MCF 10A (cell line): ENCODE data around the gene RIPOR3. TPM values are rescaled to one million over a fixed set of nuclear protein-coding genes. Genes with fewer than 3 reads are reported as not detected.

Source experiments
- BruUV-seq: library from RNA; stranded (reverse); fragments of 400-500 nt; replicated peaks from 2 replicates; lab custom pipeline; 2021; lab: Mats Ljungman, UMichigan
- CTCF ChIA-PET: fragments of 300-600 bp; sonication (Branson Sonifier 250); formaldehyde crosslinking; extraction: SDS; loops from one replicate; lab custom pipeline; 2021; ENCODE audit warnings: antibody characterized with exemption, inconsistent platforms; lab: Yijun Ruan, JAX
- POLR2A ChIA-PET: fragments of 300-600, 350-650 bp; sonication (Branson Sonifier 250); formaldehyde crosslinking; extraction: SDS; loops from one replicate; lab custom pipeline; 2020; ENCODE audit warnings: antibody characterized with exemption, inconsistent platforms; lab: Yijun Ruan, JAX
- DNase-seq: peaks from one replicate; pipeline ENCODE4 v3.0.0-alpha.2; 2018; ENCODE audit not compliant: unreplicated experiment
- H3K27ac Mint-ChIP-seq: one replicate; pipeline ENCODE4 v1.8.0; 2022; ENCODE audit warnings: mild to moderate bottlenecking, low read depth, mixed read lengths; ENCODE audit not compliant: unreplicated experiment
- H3K27me3 Mint-ChIP-seq: one replicate; pipeline ENCODE4 v1.8.0; 2022; ENCODE audit warnings: mixed read lengths; ENCODE audit not compliant: insufficient read depth, unreplicated experiment
- H3K36me3 Mint-ChIP-seq: one replicate; pipeline ENCODE4 v1.8.0; 2022; ENCODE audit warnings: mild to moderate bottlenecking, moderate library complexity, mixed read lengths; ENCODE audit not compliant: insufficient read depth, unreplicated experiment
- H3K4me1 Mint-ChIP-seq: one replicate; pipeline ENCODE4 v1.8.0; 2022; ENCODE audit warnings: mixed read lengths; ENCODE audit not compliant: insufficient read depth, unreplicated experiment
- H3K4me3 Mint-ChIP-seq: one replicate; pipeline ENCODE4 v1.8.0; 2022; ENCODE audit warnings: mild to moderate bottlenecking, moderate library complexity, mixed read lengths; ENCODE audit not compliant: unreplicated experiment
- H3K9me3 Mint-ChIP-seq: one replicate; pipeline ENCODE4 v1.8.0; 2022; ENCODE audit warnings: mixed read lengths; ENCODE audit not compliant: unreplicated experiment
- intact Hi-C: fragments of 100-400 bp; cut with micrococcal nuclease; formaldehyde crosslinking; loops from 2 replicates; pipeline ENCODE4 v1.14.1; 2022
- total RNA-seq: library from RNA; stranded (reverse); gene quantifications from 2 replicates; pipeline ENCODE4 v1.2.3, GENCODE V29; 2022
- TF ChIP-seq, protein P1 (sequence below): fragments of 200-600 bp; IDR thresholded peaks from one replicate; pipeline ENCODE4 v1.8.0; 2022; ENCODE audit warnings: antibody characterized with exemption, mild to moderate bottlenecking; ENCODE audit not compliant: unreplicated experiment

The RIPOR3 gene
- total RNA-seq, 1 experiment from 2014 or later, result not detected

DNA sequence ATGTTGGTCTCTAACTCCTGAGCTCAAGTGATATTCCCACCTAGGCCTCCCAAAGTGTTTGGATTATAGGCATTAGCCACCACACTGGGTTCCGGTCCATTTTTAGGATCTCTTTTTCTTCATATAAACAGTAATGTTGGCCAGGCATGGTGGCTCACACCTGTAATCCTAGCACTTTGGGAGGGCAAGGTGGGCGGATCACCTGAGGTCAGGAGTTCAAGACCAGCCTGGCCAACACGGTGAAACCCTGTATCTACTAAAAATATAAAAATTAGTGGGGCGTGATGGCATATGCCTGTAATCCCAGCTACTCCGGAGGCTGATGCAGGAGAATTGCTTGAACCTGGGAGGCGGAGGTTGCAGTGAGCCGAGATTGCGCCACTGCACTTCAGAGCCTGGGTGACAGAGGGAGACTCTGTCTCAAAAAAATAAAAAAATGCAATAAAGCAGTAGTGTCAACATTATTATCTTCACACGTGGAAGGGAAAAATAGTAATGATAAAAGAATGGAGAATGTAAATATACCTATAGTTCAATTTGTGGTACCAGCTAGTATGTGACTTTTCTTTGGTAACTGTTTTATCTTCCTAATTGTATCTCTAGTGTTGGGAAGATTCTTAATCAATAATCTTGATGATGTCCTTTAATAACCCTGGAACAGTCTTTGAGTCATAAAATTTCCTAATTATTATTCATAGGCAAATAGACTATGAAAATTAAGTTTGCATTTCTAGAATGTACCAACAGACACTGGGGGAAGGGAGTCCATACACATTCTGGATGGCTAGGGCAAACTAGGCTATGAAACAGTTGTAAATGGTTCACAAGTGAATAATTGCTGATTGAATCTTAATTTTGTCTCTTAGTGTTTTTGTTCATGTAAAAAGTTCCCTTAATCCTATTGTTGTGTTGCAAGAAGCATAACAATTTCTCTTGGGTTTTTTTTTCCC, 43.7 kb upstream of the RIPOR3 start:
- no TSS peak for BruUV-seq
- TF ChIP-seq, protein P1, sequence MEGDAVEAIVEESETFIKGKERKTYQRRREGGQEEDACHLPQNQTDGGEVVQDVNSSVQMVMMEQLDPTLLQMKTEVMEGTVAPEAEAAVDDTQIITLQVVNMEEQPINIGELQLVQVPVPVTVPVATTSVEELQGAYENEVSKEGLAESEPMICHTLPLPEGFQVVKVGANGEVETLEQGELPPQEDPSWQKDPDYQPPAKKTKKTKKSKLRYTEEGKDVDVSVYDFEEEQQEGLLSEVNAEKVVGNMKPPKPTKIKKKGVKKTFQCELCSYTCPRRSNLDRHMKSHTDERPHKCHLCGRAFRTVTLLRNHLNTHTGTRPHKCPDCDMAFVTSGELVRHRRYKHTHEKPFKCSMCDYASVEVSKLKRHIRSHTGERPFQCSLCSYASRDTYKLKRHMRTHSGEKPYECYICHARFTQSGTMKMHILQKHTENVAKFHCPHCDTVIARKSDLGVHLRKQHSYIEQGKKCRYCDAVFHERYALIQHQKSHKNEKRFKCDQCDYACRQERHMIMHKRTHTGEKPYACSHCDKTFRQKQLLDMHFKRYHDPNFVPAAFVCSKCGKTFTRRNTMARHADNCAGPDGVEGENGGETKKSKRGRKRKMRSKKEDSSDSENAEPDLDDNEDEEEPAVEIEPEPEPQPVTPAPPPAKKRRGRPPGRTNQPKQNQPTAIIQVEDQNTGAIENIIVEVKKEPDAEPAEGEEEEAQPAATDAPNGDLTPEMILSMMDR, result no peak
- H3K4me3 Mint-ChIP-seq, result no peak overlapping the region
- ChIA-PET CTCF (interaction anchor here (0.5 to 3.1 kb wide), 7 partner anchors 10 to 548 kb away, joined by 3 to 21 read pairs (median 7); no protein-coding TSS in a partner anchor), POLR2A (interaction anchor here (0.6 to 8.8 kb wide), 11 partner anchors 9 to 619 kb away, joined by 3 to 168 read pairs (median 5); partner anchors contain the start of gene PTPN1)
- no peaks in the 10 kb centered on the region for H3K9me3 Mint-ChIP-seq
- H3K27me3 Mint-ChIP-seq, result no peaks in the 10 kb centered on the region
- peaks cover 35% of the 10 kb centered on the region for H3K4me1 Mint-ChIP-seq
- no peak for DNase-seq
- intact Hi-C loops, result no loop called here
- peak overlapping the region; percentile 80 for H3K27ac Mint-ChIP-seq
- peaks cover 26% of the 10 kb centered on the region for H3K36me3 Mint-ChIP-seq

GRCh38 chr20:50733644-50734349, 42.5 kb upstream of the RIPOR3 start:
- no peaks in the 10 kb centered on the region for H3K9me3 Mint-ChIP-seq
- no peak for DNase-seq
- intact Hi-C loops, result no loop called here
- H3K4me3 Mint-ChIP-seq, result peak overlapping the region; percentile 77
- no peak overlapping the region for H3K27ac Mint-ChIP-seq
- TF ChIP-seq, protein P1, result no peak
- no peaks in the 10 kb centered on the region for H3K27me3 Mint-ChIP-seq
- CTCF ChIA-PET, result interaction anchor here (0.5 to 3.1 kb wide), 10 partner anchors 9 to 630 kb away, joined by 3 to 21 read pairs (median 5); no protein-coding TSS in a partner anchor
- peaks cover 22% of the 10 kb centered on the region for H3K36me3 Mint-ChIP-seq
- H3K4me1 Mint-ChIP-seq, result peaks cover 38% of the 10 kb centered on the region
- no TSS peak for BruUV-seq
- POLR2A ChIA-PET, result interaction anchor here (0.6 to 8.8 kb wide), 20 partner anchors 9 to 618 kb away, joined by 3 to 168 read pairs (median 5); partner anchors contain the start of gene PTPN1

DNA sequence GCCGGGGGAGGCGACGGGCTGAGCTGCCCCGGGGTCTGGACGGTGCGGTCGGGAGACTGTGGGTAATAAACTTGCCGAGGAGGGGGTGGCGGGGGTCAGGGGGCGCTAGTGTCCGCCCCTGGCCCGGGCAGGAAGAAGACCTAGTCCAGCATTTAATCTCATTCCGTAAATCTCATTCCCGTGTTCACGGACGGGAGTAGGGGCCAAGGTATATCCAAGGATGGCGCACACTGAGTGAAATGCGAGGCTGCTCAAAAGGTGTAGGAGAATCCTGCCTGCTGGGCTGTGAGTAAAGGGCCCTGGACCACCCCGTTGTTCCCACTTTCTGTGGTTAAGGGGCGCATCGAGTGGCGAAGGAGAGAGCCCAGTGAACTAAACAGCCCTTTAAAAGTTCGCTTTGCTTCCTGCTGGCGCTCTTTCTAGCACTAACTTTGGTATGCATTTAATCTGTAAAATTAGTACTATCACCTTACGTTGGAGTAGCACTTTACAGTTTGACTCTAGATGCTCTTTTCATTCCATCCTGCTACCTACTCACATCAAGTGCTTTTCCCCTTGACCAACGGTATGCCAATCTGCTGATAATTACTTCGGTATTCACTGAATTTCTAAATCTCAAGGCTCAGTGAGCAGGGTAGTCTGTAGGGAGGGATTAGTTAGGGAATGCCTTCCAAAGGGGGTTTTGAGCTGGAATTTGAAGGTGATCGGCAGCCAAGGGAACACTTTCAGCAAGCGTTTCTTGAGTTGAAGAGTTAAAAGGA, 40.8 kb upstream of the RIPOR3 start:
- Mint-ChIP-seq H3K4me3 (peak overlapping the region; percentile 77), H3K27ac (peak overlapping the region; percentile 74), H3K27me3 (no peaks in the 10 kb centered on the region), H3K4me1 (peaks cover 41% of the 10 kb centered on the region), H3K36me3 (peaks cover 8% of the 10 kb centered on the region), H3K9me3 (no peaks in the 10 kb centered on the region)
- TF ChIP-seq, protein P1, result no peak
- BruUV-seq, result no TSS peak
- no peak for DNase-seq
- POLR2A ChIA-PET, result interaction anchor here (0.6 to 8.8 kb wide), 32 partner anchors 7 to 616 kb away, joined by 3 to 168 read pairs (median 5); partner anchors contain the start of genes DPM1, MOCS3 and PTPN1
- intact Hi-C loops, result no loop called here
- CTCF ChIA-PET, result interaction anchor here (0.5 to 3.1 kb wide), 11 partner anchors 10 to 804 kb away, joined by 3 to 21 read pairs (median 6); no protein-coding TSS in a partner anchor
